ENCODE measurements around the gene CORO1C. TPM values are rescaled to one million over a fixed set of nuclear protein-coding genes. Genes with fewer than 3 reads are reported as not detected.

Gene CORO1C
- total RNA-seq, 6 donors from 2014 or later, result 154 to 297 (median 223) TPM

DNA sequence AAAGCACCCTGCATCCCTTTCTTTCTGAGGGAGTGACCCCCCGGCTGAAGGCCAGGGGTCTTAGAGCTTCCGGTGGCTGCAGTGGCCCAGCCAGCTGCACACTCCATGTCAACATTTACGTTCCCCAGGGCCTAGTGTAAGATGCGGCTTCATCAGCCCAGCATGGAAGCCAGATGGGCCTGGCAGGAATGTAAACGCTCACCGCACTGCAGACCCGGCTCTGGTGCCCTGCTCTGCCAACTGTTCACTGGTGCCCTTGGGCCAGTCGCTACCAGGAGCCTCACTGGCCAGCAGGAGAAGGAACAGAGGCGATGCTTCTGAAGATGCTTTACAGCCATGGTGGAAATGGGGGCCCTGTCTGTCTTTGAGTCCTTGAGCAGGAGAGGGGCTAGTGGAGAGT lies 124.8 kb downstream of the CORO1C start:
- ATAC-seq (ENCODE audit: low FRiP score in 2 of 2) (no peak), DNase-seq (no peak)
- Histone ChIP-seq H3K27me3 (no peaks in the 10 kb centered on the region), H3K4me3 (no peak overlapping the region), H3K27ac (no peak overlapping the region), H3K9me3 (no peaks in the 10 kb centered on the region), H3K4me1 (peaks cover 0 to 3% (median 0%) of the 10 kb centered on the region in 4 donors), H3K36me3 (no peaks in the 10 kb centered on the region)
- no peak for TF ChIP-seq POLR2A (IDR thresholded peaks at IDR 0.05)
- 81 to 87% methylated on average over 9 of the region's 9 CpGs for WGBS, 2 donors

DNA sequence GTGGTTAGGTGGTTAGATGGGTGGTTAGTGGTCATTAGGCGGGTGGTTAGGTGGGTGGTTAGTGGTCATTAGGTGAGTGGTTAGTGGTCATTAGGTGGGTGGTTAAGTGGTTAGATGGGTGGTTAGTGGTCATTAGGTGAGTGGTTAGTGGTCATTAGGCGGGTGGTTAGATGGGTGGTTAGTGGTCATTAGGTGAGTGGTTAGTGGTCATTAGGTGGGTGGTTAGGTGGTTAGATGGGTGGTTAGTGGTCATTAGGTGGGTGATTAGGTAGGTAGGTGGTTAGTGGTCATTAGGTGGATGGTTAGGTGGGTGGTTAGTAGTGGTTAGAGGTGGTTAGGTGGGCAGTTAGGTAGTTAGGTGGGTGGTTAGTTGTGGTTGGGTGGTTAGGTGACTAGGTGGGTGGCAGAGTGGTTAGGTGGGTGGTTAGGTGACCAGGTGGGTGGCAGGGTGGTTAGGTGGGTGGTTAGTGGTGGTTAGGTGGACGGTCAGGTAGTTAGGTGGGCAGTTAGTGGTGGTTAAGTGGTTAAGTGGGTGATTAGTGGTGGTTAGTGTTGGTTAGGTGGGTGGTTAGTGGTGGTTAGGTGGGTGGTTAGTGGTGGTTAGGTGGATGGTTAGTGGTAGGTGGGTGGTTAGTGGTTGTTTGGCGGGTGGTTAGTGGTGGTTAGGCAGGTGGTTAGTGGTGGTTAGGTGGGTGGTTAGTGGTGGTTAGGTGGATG lies 125.5 kb downstream of the CORO1C start:
- 76 to 81% methylated on average over 4 of the region's 4 CpGs for WGBS, 2 donors
- H3K27me3 ChIP-seq, result no peaks in the 10 kb centered on the region
- no peak overlapping the region for H3K27ac ChIP-seq
- no peaks in the 10 kb centered on the region for H3K36me3 ChIP-seq
- no peaks in the 10 kb centered on the region for H3K9me3 ChIP-seq
- peaks cover 0 to 3% (median 0%) of the 10 kb centered on the region in 4 donors for H3K4me1 ChIP-seq
- no peak for ATAC-seq (ENCODE audit: low FRiP score in 2 of 2)
- H3K4me3 ChIP-seq, result no peak overlapping the region
- TF ChIP-seq POLR2A (IDR thresholded peaks at IDR 0.05) (no peak), POLR2AphosphoS5 (IDR thresholded peaks at IDR 0.05) (no peak), EP300 (IDR thresholded peaks at IDR 0.05) (no peak)
- TF ChIP-seq, protein P1, sequence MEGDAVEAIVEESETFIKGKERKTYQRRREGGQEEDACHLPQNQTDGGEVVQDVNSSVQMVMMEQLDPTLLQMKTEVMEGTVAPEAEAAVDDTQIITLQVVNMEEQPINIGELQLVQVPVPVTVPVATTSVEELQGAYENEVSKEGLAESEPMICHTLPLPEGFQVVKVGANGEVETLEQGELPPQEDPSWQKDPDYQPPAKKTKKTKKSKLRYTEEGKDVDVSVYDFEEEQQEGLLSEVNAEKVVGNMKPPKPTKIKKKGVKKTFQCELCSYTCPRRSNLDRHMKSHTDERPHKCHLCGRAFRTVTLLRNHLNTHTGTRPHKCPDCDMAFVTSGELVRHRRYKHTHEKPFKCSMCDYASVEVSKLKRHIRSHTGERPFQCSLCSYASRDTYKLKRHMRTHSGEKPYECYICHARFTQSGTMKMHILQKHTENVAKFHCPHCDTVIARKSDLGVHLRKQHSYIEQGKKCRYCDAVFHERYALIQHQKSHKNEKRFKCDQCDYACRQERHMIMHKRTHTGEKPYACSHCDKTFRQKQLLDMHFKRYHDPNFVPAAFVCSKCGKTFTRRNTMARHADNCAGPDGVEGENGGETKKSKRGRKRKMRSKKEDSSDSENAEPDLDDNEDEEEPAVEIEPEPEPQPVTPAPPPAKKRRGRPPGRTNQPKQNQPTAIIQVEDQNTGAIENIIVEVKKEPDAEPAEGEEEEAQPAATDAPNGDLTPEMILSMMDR (IDR thresholded peaks at IDR 0.05), result no peak
- DNase-seq, result no peak

DNA sequence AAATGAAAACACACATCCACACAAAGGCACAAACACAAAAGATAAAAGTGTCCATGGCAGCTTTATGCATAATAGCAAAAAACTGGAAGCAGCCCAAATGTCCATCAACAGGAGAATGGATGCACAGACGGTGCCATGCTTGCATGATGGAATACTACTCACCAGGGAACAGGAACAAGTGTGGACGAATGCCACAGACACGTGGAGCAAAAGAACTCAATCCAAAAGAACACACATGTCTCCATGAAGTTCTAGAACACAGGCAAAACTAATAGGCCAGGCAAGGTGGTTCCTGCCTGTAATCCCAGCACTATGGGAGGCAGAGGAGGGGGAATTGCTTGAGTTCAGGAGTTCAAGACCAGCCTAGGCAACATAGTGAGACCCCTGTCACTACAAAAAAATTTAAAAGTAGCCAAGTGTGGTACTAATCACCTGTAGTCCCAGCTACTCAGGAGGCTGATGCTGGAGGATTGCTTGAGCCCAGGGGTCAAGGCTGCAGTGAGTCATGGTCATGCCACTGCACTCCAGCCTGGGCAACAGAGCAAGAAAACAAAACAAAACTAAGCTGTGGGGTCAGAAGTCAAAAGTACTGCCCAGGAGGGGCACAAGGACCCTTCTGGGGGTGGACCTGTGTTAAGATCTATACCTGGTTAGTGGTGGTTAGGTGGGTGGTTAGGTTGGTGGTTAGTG lies 126.2 kb downstream of the CORO1C start:
- Histone ChIP-seq H3K36me3 (no peaks in the 10 kb centered on the region), H3K27ac (no peak overlapping the region), H3K9me3 (no peaks in the 10 kb centered on the region), H3K4me1 (peaks cover 0 to 3% (median 0%) of the 10 kb centered on the region in 4 donors), H3K4me3 (no peak overlapping the region), H3K27me3 (no peaks in the 10 kb centered on the region)
- ATAC-seq (ENCODE audit: low FRiP score in 2 of 2) (no peak), DNase-seq (no peak)
- WGBS, 2 donors, result 70 to 74% methylated on average over 3 of the region's 3 CpGs
- TF ChIP-seq POLR2AphosphoS5 (IDR thresholded peaks at IDR 0.05) (no peak), POLR2A (IDR thresholded peaks at IDR 0.05) (no peak), EP300 (IDR thresholded peaks at IDR 0.05) (no peak)
- TF ChIP-seq, protein P1 (IDR thresholded peaks at IDR 0.05), result no peak

DNA sequence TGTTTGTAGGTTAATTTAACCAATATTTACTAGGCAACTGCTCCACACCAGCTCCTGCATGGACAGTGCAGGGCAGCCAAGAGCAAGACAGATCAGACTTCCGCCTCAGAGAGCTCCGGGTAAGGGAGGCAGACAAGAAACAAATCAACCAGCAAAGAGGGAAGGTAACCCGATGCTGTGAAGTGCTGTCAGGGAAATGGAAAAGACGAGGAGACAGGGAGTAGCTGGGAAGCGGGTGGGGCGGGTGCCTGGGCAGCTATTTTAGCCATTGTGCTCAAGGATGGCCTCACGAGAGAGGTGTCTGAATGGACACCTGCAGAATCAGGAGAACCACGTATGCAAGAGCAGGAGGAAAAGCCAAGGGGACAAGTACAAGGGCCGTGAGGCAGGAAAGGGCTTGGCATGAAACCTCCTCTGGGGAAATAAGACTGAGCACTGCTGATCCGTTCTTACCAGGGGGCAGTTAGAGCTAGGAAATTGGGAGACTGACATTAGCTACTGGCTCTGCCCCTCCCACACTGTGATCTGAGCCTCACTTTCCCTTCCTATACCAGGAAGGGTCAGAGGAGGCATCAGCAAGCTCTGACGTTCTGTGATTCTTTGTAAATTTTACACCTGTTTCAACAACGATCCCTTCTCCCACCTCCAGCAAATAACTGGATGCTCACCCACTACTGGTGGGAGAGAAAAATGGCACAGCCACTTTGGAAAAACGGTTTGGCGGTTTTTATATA lies 126.9 kb downstream of the CORO1C start:
- ATAC-seq (ENCODE audit: low FRiP score in 2 of 2), result no peak
- H3K9me3 ChIP-seq, result no peaks in the 10 kb centered on the region
- WGBS, 2 donors, result 55% methylated on average over 14 of the region's 14 CpGs

More for the DNA sequence above, 126.9 kb downstream of the CORO1C start:
- Histone ChIP-seq H3K36me3 (no peaks in the 10 kb centered on the region), H3K4me3 (no peak overlapping the region), H3K27me3 (no peaks in the 10 kb centered on the region), H3K27ac (no peak overlapping the region), H3K4me1 (no peaks in the 10 kb centered on the region)
- no peak for DNase-seq
- TF ChIP-seq, protein P1 (IDR thresholded peaks at IDR 0.05), result no peak
- TF ChIP-seq POLR2AphosphoS5 (IDR thresholded peaks at IDR 0.05) (no peak), EP300 (IDR thresholded peaks at IDR 0.05) (no peak), POLR2A (IDR thresholded peaks at IDR 0.05) (no peak)
